ENCODE results near the gene OR5AL1.
"Not testable (repeated sequence)": the region's sequence is repeated elsewhere in the genome, so short reads cannot be mapped to it uniquely, and the experiment has no call there.

The OR5AL1 gene

GRCh38 chr11:56412396-56412795, at the start of gene OR5AL1:
Gene OR5AL1, plus strand, starts transcription at chr11:56412696.
- no peak for DNase-seq (ENCODE audit: low read depth in 2 of 2)

- no peak for DNase-seq (ENCODE audit: low read depth in 2 of 2)
Measured at GRCh38 chr11:56375324-56375723, 37.2 kb upstream of the OR5AL1 start, which contains the start of gene OR8U1. Gene OR8U1, plus strand, starts transcription at chr11:56375624. Its CDS starts 0 bp downstream, at chr11:56375624.

GRCh38 chr11:56380120-56380519, 32.4 kb upstream of the OR5AL1 start:
- DNase-seq (ENCODE audit: low read depth in 2 of 2): no peak

GRCh38 chr11:56394381-56394780, 18.1 kb upstream of the OR5AL1 start:
- no peak for DNase-seq (ENCODE audit: low read depth in 2 of 2)

- no peak for DNase-seq (ENCODE audit: low read depth in 2 of 2)
Measured at GRCh38 chr11:56396047-56396446, 16.4 kb upstream of the OR5AL1 start.

GRCh38 chr11:56401858-56402461, 10.5 kb upstream of the OR5AL1 start:
- DNase-seq (ENCODE audit: low read depth in 2 of 2): not testable (repeated sequence)

GRCh38 chr11:56404393-56404792, 8.1 kb upstream of the OR5AL1 start:
- no peak for DNase-seq (ENCODE audit: low read depth in 2 of 2)

GRCh38 chr11:56410801-56411200, 1.7 kb upstream of the OR5AL1 start:
- no peak for DNase-seq (ENCODE audit: low read depth in 2 of 2)

- DNase-seq (ENCODE audit: low read depth in 2 of 2): no peak
Measured at GRCh38 chr11:56453521-56453920, 41.0 kb downstream of the OR5AL1 start.

- no peak for DNase-seq (ENCODE audit: low read depth in 2 of 2)
Measured at GRCh38 chr11:56457076-56457475, 44.6 kb downstream of the OR5AL1 start.
